Stimulated activated CD4-positive, alpha-beta T cell treated with anti-CD3 and anti-CD28 coated beads, Interleukin-4, amount 100 ng/mL, for 1 hour (primary cell): Measurements from ENCODE around the gene PCDH8.

ENCODE experiments used
- DNase-seq: peaks from one replicate; pipeline ENCODE4 v3.0.0-alpha.2; 2020

The PCDH8 gene, protein sequence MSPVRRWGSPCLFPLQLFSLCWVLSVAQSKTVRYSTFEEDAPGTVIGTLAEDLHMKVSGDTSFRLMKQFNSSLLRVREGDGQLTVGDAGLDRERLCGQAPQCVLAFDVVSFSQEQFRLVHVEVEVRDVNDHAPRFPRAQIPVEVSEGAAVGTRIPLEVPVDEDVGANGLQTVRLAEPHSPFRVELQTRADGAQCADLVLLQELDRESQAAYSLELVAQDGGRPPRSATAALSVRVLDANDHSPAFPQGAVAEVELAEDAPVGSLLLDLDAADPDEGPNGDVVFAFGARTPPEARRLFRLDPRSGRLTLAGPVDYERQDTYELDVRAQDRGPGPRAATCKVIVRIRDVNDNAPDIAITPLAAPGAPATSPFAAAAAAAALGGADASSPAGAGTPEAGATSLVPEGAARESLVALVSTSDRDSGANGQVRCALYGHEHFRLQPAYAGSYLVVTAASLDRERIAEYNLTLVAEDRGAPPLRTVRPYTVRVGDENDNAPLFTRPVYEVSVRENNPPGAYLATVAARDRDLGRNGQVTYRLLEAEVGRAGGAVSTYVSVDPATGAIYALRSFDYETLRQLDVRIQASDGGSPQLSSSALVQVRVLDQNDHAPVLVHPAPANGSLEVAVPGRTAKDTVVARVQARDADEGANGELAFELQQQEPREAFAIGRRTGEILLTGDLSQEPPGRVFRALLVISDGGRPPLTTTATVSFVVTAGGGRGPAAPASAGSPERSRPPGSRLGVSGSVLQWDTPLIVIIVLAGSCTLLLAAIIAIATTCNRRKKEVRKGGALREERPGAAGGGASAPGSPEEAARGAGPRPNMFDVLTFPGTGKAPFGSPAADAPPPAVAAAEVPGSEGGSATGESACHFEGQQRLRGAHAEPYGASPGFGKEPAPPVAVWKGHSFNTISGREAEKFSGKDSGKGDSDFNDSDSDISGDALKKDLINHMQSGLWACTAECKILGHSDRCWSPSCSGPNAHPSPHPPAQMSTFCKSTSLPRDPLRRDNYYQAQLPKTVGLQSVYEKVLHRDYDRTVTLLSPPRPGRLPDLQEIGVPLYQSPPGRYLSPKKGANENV

DNA sequence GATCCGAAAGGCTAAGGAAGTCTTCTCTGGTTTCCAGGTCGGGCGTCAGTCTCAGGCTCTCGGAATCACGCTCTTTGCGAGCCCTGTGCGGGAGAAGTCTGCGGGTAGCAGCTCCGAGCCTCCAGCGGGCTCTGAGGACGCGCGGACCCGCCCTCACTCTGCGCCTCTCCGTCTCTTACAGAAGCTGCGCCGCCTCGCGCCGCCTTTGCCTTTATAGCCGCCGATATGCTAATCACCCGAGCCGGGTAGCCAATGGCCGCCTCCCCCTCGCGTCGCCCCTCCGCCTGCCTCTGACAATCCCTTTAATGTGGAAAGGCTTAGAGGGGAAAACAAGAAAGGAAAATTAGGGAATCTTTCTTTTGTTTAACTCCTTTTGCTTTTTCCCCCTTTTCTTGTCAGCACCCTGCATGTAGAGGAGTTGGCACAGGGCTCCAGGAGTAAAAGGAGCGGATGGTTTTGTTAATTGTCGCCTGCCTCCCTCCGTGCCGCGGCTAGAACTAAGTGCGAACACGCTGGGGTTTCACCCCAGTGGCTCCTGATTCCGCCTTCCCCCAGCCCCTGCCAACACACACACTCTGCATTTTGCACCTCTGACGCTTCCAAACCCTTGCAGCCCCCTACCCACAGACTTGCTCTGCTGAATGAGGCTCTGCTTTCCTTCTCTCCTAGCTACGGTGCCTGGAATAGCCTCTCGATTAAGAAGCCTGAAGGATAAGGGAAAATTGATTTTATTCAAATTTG, at the start of gene PCDH8:
Gene PCDH8 (minus strand): TSS at position 186 of the 741 bp plus-strand sequence. CDS start 204 bp downstream, outside the sequence.
- DNase-seq: no peak

GRCh38 chr13:52896827-52897659, 48.6 kb upstream of the PCDH8 start:
- DNase-seq: no peak

- no peak for DNase-seq
These were observed 46.0 kb upstream of the PCDH8 start for GRCh38 chr13:52894413-52894812.

DNA sequence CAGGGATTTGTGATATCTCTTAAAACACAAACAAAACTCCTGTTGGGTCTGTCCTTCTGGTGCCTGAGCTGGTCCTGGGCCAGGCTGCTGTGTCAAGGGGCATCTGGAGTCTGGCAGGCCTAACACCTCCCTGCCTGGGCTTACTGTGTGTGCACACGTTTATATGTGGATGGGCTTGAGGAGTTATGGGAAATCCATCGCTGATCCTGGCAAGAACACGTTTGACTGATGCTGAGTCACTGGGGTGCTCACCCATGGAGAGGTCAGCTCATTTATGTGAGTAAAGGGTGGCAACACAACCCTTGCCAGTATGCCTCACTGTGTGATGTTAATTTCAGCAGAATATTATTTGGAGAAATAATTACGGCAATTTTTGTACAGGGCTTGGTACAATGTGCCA, 44.5 kb upstream of the PCDH8 start:
- DNase-seq: no peak

- no peak for DNase-seq
These were observed 43.3 kb upstream of the PCDH8 start for GRCh38 chr13:52891706-52892105.

GRCh38 chr13:52887165-52887564, 38.7 kb upstream of the PCDH8 start:
- DNase-seq: no peak

DNA sequence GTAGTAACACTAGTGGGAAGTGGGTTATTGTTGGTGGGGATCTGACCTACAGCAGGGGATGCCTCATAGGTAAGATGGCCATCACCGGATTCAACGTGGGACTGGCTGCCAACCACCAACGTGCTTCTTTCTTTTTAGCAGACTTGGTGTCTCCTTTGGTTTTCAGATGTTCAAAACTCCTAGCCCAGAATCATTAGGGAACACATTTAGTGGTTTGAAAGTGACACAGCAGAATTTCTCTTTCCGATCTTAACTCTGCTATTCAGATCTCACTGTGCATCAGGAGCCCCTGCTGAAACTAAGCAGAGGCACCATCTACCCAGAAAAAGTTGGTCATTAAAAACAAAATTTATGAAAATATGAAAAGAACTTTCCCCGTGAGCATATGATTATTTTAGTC, 36.7 kb upstream of the PCDH8 start:
- no peak for DNase-seq

DNA sequence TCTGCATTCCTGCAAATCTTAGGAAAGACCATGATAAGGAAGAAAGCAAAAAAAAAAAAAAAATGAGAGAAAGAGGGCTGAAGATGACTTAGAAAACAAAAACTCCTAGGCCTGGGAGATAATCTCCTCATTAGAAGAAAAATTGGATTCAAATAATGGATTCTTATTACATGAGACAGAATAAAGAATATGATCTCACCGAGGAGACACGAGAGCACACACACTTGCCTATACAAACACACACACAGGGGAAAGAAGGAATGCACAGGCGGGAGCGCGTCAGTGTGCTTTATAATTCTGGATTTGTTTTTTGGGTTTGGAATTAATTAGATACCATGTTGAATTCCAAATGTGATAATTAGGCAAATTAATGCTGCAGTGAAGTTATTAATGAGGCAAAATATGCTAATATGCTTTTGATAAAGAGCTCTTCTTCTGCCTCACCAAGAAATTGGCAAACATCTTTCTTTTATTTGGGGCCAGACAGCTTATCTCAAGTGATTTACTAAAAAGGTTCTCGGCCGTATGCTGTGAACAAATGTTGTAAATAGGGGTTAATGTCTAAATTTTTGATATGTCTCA, 36.1 kb upstream of the PCDH8 start:
- DNase-seq: no peak

- no peak for DNase-seq
These were observed 34.3 kb upstream of the PCDH8 start for GRCh38 chr13:52882785-52883184.

GRCh38 chr13:52879950-52880741, 31.7 kb upstream of the PCDH8 start:
- no peak for DNase-seq

DNA sequence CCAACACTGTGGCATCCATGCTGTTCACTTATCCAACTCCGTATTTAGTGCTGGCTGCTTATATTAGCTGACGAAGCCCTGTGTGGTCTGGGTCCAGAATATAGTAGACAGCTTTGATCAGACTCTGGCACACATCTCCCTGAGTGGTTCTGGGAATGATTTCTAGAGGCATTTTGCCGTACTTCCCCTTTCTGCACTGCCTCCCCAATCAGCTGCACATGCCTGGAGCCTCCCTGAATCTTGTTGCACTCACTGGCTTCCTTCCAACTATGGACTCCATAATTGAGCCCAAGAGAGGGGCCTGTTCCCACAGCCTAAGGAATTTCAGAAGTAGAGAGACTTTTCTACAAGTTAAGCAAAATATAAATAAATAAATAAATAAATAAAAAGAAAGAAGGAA, 30.4 kb upstream of the PCDH8 start:
- no peak for DNase-seq

DNA sequence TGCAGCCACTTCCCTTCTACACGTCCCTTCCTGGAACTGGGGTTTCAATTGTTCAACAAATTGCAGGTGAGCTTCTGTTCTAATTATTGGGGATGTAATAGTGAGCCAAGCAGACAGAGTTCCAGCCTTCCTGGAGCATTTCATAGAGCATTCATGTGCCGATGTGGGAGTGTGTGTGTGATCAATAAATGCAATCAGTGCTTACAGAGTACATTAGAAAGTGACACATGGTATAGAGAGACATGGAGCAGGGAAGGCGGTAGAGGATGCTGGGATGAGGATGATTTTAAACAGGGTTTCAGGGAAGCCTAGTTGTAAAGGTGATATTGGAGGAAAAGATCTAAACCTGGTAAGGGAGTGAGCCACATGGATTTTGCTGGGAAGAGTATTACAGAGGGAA, 21.7 kb upstream of the PCDH8 start:
- DNase-seq: no peak

GRCh38 chr13:52869621-52870020, 21.2 kb upstream of the PCDH8 start:
- no peak for DNase-seq

DNA sequence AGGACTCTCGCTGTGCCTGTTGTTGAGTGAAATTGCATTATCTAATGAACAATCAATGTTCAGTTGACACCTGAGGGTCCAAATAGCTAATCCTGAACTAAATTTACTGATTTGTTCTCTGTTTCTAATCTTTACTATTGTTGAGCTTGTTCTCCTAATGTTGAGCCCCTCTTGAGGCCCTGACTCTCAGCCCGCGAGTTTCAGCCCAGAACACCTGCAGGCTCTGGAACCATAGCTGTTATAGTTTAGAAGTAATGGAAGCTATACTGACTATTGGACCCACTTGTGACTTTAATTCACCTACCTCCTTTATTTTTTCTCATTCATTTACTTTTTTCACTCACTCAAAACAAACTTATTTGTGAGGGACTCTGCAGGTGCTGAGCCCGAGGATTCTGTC, 20.6 kb upstream of the PCDH8 start:
- no peak for DNase-seq

GRCh38 chr13:52868190-52868589, 19.8 kb upstream of the PCDH8 start:
- DNase-seq: no peak

- no peak for DNase-seq
These were observed 16.5 kb upstream of the PCDH8 start for GRCh38 chr13:52864941-52865340.

DNA sequence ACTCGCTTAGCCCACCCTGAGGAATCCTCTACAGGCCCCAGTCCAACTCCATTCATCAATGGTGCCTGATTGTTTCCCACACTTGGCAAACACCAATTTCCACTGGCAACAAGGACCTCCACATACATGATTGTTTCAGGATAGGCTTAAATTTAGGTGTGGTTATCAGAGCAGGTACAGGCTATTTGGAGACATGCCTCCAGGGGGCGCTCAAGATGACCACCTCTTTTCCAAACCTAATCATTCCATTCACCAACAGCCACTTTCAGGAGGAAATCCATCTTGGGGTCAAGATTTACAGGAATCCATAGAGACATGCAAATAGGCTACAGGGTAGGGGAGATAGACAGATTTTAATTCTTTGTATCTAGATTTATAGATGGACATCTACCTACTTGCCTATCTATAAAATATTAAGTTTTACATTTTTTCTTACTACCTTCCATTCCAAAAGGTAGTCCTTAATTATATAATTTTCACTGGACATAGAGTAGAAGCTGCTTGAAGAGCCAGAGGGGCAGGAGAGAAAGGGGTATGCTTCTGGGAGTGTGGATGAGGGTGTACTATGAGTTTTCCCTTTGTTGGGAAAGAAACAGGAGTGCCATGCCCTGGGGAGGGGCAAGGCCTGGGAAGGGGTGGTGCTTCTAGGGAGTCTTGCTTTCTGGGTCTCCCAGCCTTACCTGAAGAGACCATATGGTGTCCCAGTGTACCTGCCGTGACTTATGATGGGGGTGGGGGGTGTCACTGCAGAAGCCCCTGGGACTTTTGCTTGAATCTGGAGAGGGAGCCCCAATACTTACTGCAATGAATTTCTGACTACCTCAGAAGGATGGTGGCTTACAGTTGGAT, 14.1 kb upstream of the PCDH8 start:
- DNase-seq: no peak

DNA sequence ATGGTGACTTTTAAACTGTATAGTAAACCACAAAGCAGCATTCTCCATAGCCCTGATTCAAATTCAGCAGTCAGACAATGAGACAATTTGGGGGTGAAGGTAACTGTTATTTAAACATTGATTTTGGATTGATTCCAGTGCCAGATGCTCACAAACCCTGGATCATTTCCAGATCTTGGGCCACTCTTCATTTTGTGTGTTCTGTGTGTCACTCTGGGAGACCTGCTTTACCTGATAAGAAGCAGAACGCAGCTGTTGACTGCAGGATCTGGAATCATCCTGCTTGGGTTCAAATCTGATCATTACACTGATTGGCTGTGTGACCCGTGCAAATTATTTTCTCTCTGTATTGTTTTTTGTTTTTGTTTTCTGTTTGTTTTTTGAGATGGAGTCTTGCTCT, 4.0 kb upstream of the PCDH8 start:
- no peak for DNase-seq

- DNase-seq: no peak
These were observed 2.9 kb upstream of the PCDH8 start for GRCh38 chr13:52851137-52851962.
